Spleen (tissue), 11 donors: Measurements from ENCODE around the gene PNMA8B. TPM values are rescaled to one million over a fixed set of nuclear protein-coding genes. Genes with fewer than 3 reads are reported as not detected.

ENCODE experiments used
- DNase-seq: peaks from one replicate; pipeline ENCODE4 v3.0.0-alpha.2; 2020
- H3K27ac ChIP-seq, 8 donors: fragments of 200-600 bp; sonication (generic) in 7 of 8; 1 replicate in 4 of 8; 2 replicates in 4 of 8; pipeline versions ENCODE4 v1.5.0 to v1.8.0; 2016 to 2021; ENCODE audit warnings: inconsistent platforms in 4 of 8, mild to moderate bottlenecking in 4 of 8, moderate library complexity in 1 of 8
- H3K27me3 ChIP-seq, 7 donors: fragments of 200-600 bp; sonication (generic) in 6 of 7; replicated peaks in 1 of 7; 1 replicate in 4 of 7; 2 replicates in 3 of 7; pipeline versions ENCODE4 v1.5.0 to v1.8.0; 2016 to 2021; ENCODE audit warnings: inconsistent platforms in 3 of 7, mild to moderate bottlenecking in 1 of 7
- H3K36me3 ChIP-seq, 6 donors: fragments of 200-600 bp; sonication (generic) in 5 of 6; 1 replicate in 4 of 6; 2 replicates in 2 of 6; pipeline versions ENCODE4 v1.5.0 to v1.8.0; 2016 to 2021; ENCODE audit warnings: inconsistent platforms in 2 of 6
- H3K4me1 ChIP-seq, 6 donors: fragments of 200-600 bp; sonication (generic) in 5 of 6; 1 replicate in 3 of 6; 2 replicates in 3 of 6; pipeline versions ENCODE4 v1.5.0 to v1.8.0; 2016 to 2021; ENCODE audit warnings: inconsistent platforms in 3 of 6
- H3K4me3 ChIP-seq, 8 donors: fragments of 200-600 bp; sonication (generic) in 7 of 8; 1 replicate in 4 of 8; 2 replicates in 4 of 8; pipeline versions ENCODE4 v1.5.0 to v1.8.0; 2016 to 2021; ENCODE audit warnings: inconsistent platforms in 4 of 8, mild to moderate bottlenecking in 4 of 8, moderate library complexity in 2 of 8
- H3K9me3 ChIP-seq, 8 donors: fragments of 200-600 bp; sonication (generic) in 7 of 8; 1 replicate in 4 of 8; 2 replicates in 4 of 8; pipeline versions ENCODE4 v1.5.0 to v1.8.0; 2016 to 2021; ENCODE audit warnings: inconsistent platforms in 4 of 8
- POLR2A ChIP-seq, 3 donors: fragments of 450-650 bp; IDR thresholded peaks; one replicate each; pipeline ENCODE4 v1.5.1; 2017; ENCODE audit warnings: antibody characterized with exemption in 3 of 3, mild to moderate bottlenecking in 1 of 3
- POLR2AphosphoS5 ChIP-seq, 3 donors: sonication (generic); formaldehyde crosslinking; IDR thresholded peaks; one replicate each; pipeline ENCODE4 v1.5.1; 2017; ENCODE audit warnings: antibody characterized with exemption in 3 of 3
- WGBS, 5 donors: extraction: QIAGEN DNeasy Blood & Tissue Kit in 3 of 5; methylation state at CpG; one replicate each; pipeline versions ENCODE4 v1.1.5 to v1.1.7; 2013 to 2018; 5-methylcytosine and 5-hydroxymethylcytosine counted together
- intact Hi-C: fragments of 100-400 bp; cut with DNase I; formaldehyde crosslinking; loops from one replicate; pipeline ENCODE4 v1.15.0; 2023; ENCODE audit warnings: low total_unique reads
- polyA plus RNA-seq, 3 donors: library from polyadenylated mRNA; stranded (reverse); fragments of 200-250 nt; gene quantifications; one replicate each; pipeline ENCODE4 v1.2.1, GENCODE V29; 2013
- total RNA-seq, 7 donors: library from RNA; depleted of rRNA in 3 of 7; stranded (reverse); fragments of >200 nt in 3 of 7; fragmentation: NEBNext Ultra II Directional in 4 of 7; extraction: Animal tissue kit (Norgen Biotek cat#: 25700) in 4 of 7; gene quantifications; one replicate each; pipeline versions ENCODE4 v1.1.0 to v1.2.1, GENCODE V29; 2016 to 2021
- TF ChIP-seq, protein P1 (sequence below), 11 experiments: fragments of 200-600 bp in 7 of 11; fragments of 450-650 bp in 4 of 11; sonication (generic) in 4 of 11; IDR thresholded peaks in 8 of 11; conservative IDR thresholded peaks in 3 of 11; 1 replicate in 7 of 11; 2 replicates in 4 of 11; pipeline versions ENCODE4 v1.4.0 to v1.8.0; 2016 to 2021; ENCODE audit warnings: antibody characterized with exemption in 11 of 11, inconsistent platforms in 4 of 11, mild to moderate bottlenecking in 1 of 11
- donor health status: healthy with polysubstance abuse.
- donor health status: DM: no; HTN: no; CAD: no; lungs with moderate emphysema.
- donor health status: DM: no; HTN: no; CAD: no.
- donor health status: Bipolar disorder and iron deficiency.
- donor health status: healthy.
- donor health status: DM: no; HTN: no; CAD: no.
- donor health status: DM: yes; HTN: yes; CAD: no.

The PNMA8B gene
- total and polyA plus RNA-seq, 10 donors: 0.57 to 5.7 (median 2.9) TPM

DNA sequence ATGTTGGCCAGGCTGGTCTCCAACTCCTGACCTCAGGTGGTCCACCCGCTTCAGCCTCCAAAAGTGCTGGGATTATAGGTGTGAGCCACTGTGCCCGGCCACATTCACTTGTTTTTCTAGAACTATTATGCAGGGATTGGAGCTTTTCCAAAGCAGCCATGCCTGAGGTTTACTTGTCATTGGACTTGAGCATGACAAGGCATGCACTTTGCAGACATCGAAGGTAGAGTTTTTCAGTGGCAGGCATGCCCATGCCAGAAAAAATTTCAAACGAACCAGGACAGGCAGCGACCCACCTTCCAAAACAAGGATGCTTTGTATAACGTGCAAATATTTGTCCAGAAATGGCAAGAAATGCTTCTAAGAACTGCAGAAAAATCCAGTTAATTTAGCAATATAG is 42.0 kb downstream of the PNMA8B start:
- Histone ChIP-seq H3K4me3 (no peak overlapping the region), H3K27ac (no peak overlapping the region), H3K9me3 (peaks cover 0 to 11% (median 9%) of the 10 kb centered on the region in 8 donors), H3K4me1 (no peaks in the 10 kb centered on the region), H3K27me3 (peaks cover 0 to 27% (median 0%) of the 10 kb centered on the region in 7 donors), H3K36me3 (no peaks in the 10 kb centered on the region)
- no peak for DNase-seq
- intact Hi-C loops: no loop called here
- 84 to 91% (median 86%) methylated on average over 6 of the region's 6 CpGs for WGBS, 5 donors
- no peak for TF ChIP-seq POLR2A (IDR thresholded peaks at IDR 0.05)
- no peak for TF ChIP-seq POLR2AphosphoS5 (IDR thresholded peaks at IDR 0.05)
- TF ChIP-seq, protein P1, sequence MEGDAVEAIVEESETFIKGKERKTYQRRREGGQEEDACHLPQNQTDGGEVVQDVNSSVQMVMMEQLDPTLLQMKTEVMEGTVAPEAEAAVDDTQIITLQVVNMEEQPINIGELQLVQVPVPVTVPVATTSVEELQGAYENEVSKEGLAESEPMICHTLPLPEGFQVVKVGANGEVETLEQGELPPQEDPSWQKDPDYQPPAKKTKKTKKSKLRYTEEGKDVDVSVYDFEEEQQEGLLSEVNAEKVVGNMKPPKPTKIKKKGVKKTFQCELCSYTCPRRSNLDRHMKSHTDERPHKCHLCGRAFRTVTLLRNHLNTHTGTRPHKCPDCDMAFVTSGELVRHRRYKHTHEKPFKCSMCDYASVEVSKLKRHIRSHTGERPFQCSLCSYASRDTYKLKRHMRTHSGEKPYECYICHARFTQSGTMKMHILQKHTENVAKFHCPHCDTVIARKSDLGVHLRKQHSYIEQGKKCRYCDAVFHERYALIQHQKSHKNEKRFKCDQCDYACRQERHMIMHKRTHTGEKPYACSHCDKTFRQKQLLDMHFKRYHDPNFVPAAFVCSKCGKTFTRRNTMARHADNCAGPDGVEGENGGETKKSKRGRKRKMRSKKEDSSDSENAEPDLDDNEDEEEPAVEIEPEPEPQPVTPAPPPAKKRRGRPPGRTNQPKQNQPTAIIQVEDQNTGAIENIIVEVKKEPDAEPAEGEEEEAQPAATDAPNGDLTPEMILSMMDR (IDR thresholded peaks at IDR 0.05 in 8 of 11, conservative IDR thresholded peaks at IDR 0.05 in 3 of 11): no peak

DNA sequence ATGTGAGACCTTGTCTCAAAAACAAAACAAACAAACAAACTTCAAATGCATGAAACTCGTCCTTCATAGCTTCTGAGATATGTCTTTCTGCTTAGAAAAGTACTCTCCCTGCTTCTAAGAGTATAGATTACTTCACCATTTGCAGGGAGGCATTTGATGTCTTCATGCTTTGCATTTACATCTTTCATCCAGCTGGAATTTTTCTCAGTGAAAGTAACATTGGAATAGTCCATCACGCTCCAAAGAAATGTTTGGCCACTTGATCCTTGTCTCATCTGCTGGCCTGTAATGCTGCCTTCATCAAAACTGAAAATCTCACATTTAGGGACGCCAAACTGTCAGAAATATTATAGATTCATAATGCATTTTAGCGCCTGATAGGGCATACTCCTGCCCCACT is 43.5 kb downstream of the PNMA8B start:
- Histone ChIP-seq H3K4me1 (no peaks in the 10 kb centered on the region), H3K36me3 (no peaks in the 10 kb centered on the region), H3K27ac (no peak overlapping the region), H3K27me3 (peaks cover 0 to 20% (median 0%) of the 10 kb centered on the region in 7 donors), H3K9me3 (peaks cover 0 to 11% (median 9%) of the 10 kb centered on the region in 8 donors), H3K4me3 (no peak overlapping the region)
- no peak for TF ChIP-seq POLR2AphosphoS5 (IDR thresholded peaks at IDR 0.05)
- no peak for TF ChIP-seq POLR2A (IDR thresholded peaks at IDR 0.05)
- WGBS, 5 donors: 49 to 53% (median 52%) methylated on average over 4 of the region's 4 CpGs
- no peak for DNase-seq
- intact Hi-C loops: no loop called here

DNA sequence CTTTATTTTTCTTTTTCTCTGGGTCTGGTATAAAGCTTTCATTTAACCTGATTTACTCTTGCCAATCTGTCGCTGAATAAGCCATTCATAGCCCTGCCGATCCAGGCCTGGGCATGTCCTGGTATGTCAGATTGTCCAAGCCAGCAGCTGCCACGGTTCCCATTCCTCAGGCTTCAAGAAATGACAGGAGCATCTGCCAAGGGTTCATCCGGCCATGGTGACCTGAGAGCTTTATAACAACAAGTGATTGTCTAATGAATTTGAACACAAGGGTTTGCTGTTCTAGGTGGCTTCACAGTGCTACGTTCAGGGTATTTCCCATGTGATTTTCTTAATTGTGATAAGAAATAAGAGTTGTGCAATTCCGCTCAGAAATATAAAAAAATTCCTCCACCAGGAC is 44.3 kb downstream of the PNMA8B start:
- Histone ChIP-seq H3K9me3 (peaks cover 0 to 11% (median 9%) of the 10 kb centered on the region in 8 donors), H3K4me3 (no peak overlapping the region), H3K27ac (no peak overlapping the region), H3K27me3 (peaks cover 0 to 12% (median 0%) of the 10 kb centered on the region in 7 donors), H3K4me1 (no peaks in the 10 kb centered on the region), H3K36me3 (no peaks in the 10 kb centered on the region)
- intact Hi-C loops: no loop called here
- TF ChIP-seq POLR2A (IDR thresholded peaks at IDR 0.05) (no peak), POLR2AphosphoS5 (IDR thresholded peaks at IDR 0.05) (no peak)
- TF ChIP-seq, protein P1 (IDR thresholded peaks at IDR 0.05 in 8 of 11, conservative IDR thresholded peaks at IDR 0.05 in 3 of 11): no peak
- WGBS, 5 donors: 76 to 88% (median 80%) methylated on average over 6 of the region's 6 CpGs
- no peak for DNase-seq

GRCh38 chr19:46450737-46451136 is 44.9 kb downstream of the PNMA8B start:
- DNase-seq: no peak
- H3K36me3 ChIP-seq: no peaks in the 10 kb centered on the region
- TF ChIP-seq, protein P1 (IDR thresholded peaks at IDR 0.05 in 8 of 11, conservative IDR thresholded peaks at IDR 0.05 in 3 of 11): no peak
- no peak overlapping the region for H3K27ac ChIP-seq
- H3K9me3 ChIP-seq: peaks cover 0 to 11% (median 9%) of the 10 kb centered on the region in 8 donors
- 76 to 95% (median 86%) methylated on average over 5 of the region's 5 CpGs for WGBS, 5 donors
- no peak overlapping the region for H3K4me3 ChIP-seq
- H3K27me3 ChIP-seq: peaks cover 0 to 7% (median 0%) of the 10 kb centered on the region in 7 donors
- intact Hi-C loops: no loop called here
- no peaks in the 10 kb centered on the region for H3K4me1 ChIP-seq

GRCh38 chr19:46449228-46449627 is 46.4 kb downstream of the PNMA8B start:
- H3K27ac ChIP-seq: no peak overlapping the region
- H3K27me3 ChIP-seq: no peaks in the 10 kb centered on the region
- H3K4me1 ChIP-seq: no peaks in the 10 kb centered on the region
- no peak for TF ChIP-seq POLR2A (IDR thresholded peaks at IDR 0.05)
- TF ChIP-seq, protein P1 (IDR thresholded peaks at IDR 0.05 in 8 of 11, conservative IDR thresholded peaks at IDR 0.05 in 3 of 11): no peak
- no peak for TF ChIP-seq POLR2AphosphoS5 (IDR thresholded peaks at IDR 0.05)
- no peak for DNase-seq
- peaks cover 0 to 11% (median 9%) of the 10 kb centered on the region in 8 donors for H3K9me3 ChIP-seq
- no peak overlapping the region for H3K4me3 ChIP-seq
- intact Hi-C loops: no loop called here
- no peaks in the 10 kb centered on the region for H3K36me3 ChIP-seq
- 57 to 68% (median 60%) methylated on average over 7 of the region's 7 CpGs for WGBS, 5 donors
